Iris pigment epithelial cell (primary cell): ENCODE data around the gene PLK5.
A peak's percentile ranks its signal among the peaks of the same experiment; 100 is the strongest.
"Not testable (repeated sequence)": the region's sequence is repeated elsewhere in the genome, so short reads cannot be mapped to it uniquely, and the experiment has no call there.

Source experiments
- DNase-seq: peaks from one replicate; pipeline ENCODE4 v3.0.0-alpha.2; 2011; ENCODE audit warnings: low read depth

Gene PLK5

GRCh38 chr19:1523412-1524286 is at the start of gene PLK5:
Gene PLK5, plus strand, starts transcription at chr19:1524077. Its CDS starts 2,920 bp downstream, at chr19:1526997.
- no peak for DNase-seq

GRCh38 chr19:1474765-1475351 is 49.0 kb upstream of the PLK5 start:
- DNase-seq, result no peak

- DNase-seq, result no peak
These were observed 48.0 kb upstream of the PLK5 start for GRCh38 chr19:1475751-1476437.

- DNase-seq, result not testable (repeated sequence)
These were observed 46.8 kb upstream of the PLK5 start for GRCh38 chr19:1477056-1477455.

GRCh38 chr19:1478934-1479707 is 44.8 kb upstream of the PLK5 start, which contains the start of gene C19orf25:
Gene C19orf25, minus strand, starts transcription at chr19:1479215. Its CDS starts 312 bp downstream, at chr19:1478903.
- DNase-seq, result peak; percentile 94

- DNase-seq, result no peak
These were observed 42.5 kb upstream of the PLK5 start for GRCh38 chr19:1481224-1481892.

- no peak for DNase-seq
These were observed 42.0 kb upstream of the PLK5 start for GRCh38 chr19:1481893-1482360.

GRCh38 chr19:1482361-1483130 is 41.3 kb upstream of the PLK5 start:
- no peak for DNase-seq

- no peak for DNase-seq
These were observed 40.5 kb upstream of the PLK5 start for GRCh38 chr19:1483131-1483978.

GRCh38 chr19:1483979-1484428 is 39.9 kb upstream of the PLK5 start:
- no peak for DNase-seq

GRCh38 chr19:1486720-1487575 is 36.9 kb upstream of the PLK5 start:
- no peak for DNase-seq

GRCh38 chr19:1487576-1488281 is 36.1 kb upstream of the PLK5 start:
- no peak for DNase-seq

- DNase-seq, result no peak
These were observed 35.6 kb upstream of the PLK5 start for GRCh38 chr19:1488282-1488601.

GRCh38 chr19:1489463-1490310 is 34.2 kb upstream of the PLK5 start:
- DNase-seq, result no peak

- peak; percentile 99 for DNase-seq
These were observed 33.4 kb upstream of the PLK5 start, which contains the start of gene PCSK4 for GRCh38 chr19:1490311-1491113. Gene PCSK4, minus strand, starts transcription at chr19:1490350. Its CDS starts 4 bp downstream, at chr19:1490346.
